ENCODE measurements around the gene DDHD1. TPM values are rescaled to one million over a fixed set of nuclear protein-coding genes. Genes with fewer than 3 reads are reported as not detected.

Gene DDHD1
- total RNA-seq, 1 donor, result 30.0 TPM

- peak overlapping the region; percentile 59 for H3K27ac ChIP-seq (ENCODE audit: low read depth, low read length)
- no peak overlapping the region for H3K4me3 ChIP-seq (ENCODE audit: insufficient read depth, low read length)
- H4K20me1 ChIP-seq (ENCODE audit: insufficient read depth, low read length), result no peaks in the 10 kb centered on the region
- no peak for DNase-seq (ENCODE audit: insufficient read length, low spot score, missing footprints)
- H3K36me3 ChIP-seq (ENCODE audit: insufficient read depth, low read length), result no peaks in the 10 kb centered on the region
- no peaks in the 10 kb centered on the region for H3K9me3 ChIP-seq (ENCODE audit: low read depth, low read length)
- no peak for TF ChIP-seq CTCF (IDR thresholded peaks at IDR 0.05; ENCODE audit: extremely low read depth, low read depth, low read length)
- no peaks in the 10 kb centered on the region for H3K27me3 ChIP-seq (ENCODE audit: insufficient read depth, low read length)
- no peak overlapping the region for H3K4me2 ChIP-seq (ENCODE audit: insufficient read depth, low read length)
- H2AFZ ChIP-seq (ENCODE audit: low read length), result no peak overlapping the region
- peaks cover 20% of the 10 kb centered on the region for H3K4me1 ChIP-seq (ENCODE audit: insufficient read depth, low read length)
- H3K79me2 ChIP-seq (ENCODE audit: insufficient read depth, low read length), result no peaks in the 10 kb centered on the region
Measured at GRCh38 chr14:53016919-53017318, 136.2 kb downstream of the DDHD1 start.

GRCh38 chr14:53016491-53016890, 136.6 kb downstream of the DDHD1 start:
- H3K27me3 ChIP-seq (ENCODE audit: insufficient read depth, low read length), result no peaks in the 10 kb centered on the region
- peak; percentile 46 for DNase-seq (ENCODE audit: insufficient read length, low spot score, missing footprints)
- H3K4me3 ChIP-seq (ENCODE audit: insufficient read depth, low read length), result no peak overlapping the region

GRCh38 chr14:53011053-53011462, 142.1 kb downstream of the DDHD1 start:
- H3K79me2 ChIP-seq (ENCODE audit: insufficient read depth, low read length), result no peaks in the 10 kb centered on the region
- peak; percentile 91 for DNase-seq (ENCODE audit: insufficient read length, low spot score, missing footprints)
- H3K27ac ChIP-seq (ENCODE audit: low read depth, low read length), result peak overlapping the region; percentile 84
- peak overlapping the region; percentile 43 for H3K4me3 ChIP-seq (ENCODE audit: insufficient read depth, low read length)
- TF ChIP-seq CTCF (IDR thresholded peaks at IDR 0.05; ENCODE audit: extremely low read depth, low read depth, low read length), result no peak
- no peaks in the 10 kb centered on the region for H3K9me3 ChIP-seq (ENCODE audit: low read depth, low read length)
- peaks cover 22% of the 10 kb centered on the region for H3K4me1 ChIP-seq (ENCODE audit: insufficient read depth, low read length)
- H2AFZ ChIP-seq (ENCODE audit: low read length), result peak overlapping the region; percentile 55
- no peaks in the 10 kb centered on the region for H3K27me3 ChIP-seq (ENCODE audit: insufficient read depth, low read length)
- H3K36me3 ChIP-seq (ENCODE audit: insufficient read depth, low read length), result no peaks in the 10 kb centered on the region
- peak overlapping the region; percentile 55 for H3K4me2 ChIP-seq (ENCODE audit: insufficient read depth, low read length)
- H4K20me1 ChIP-seq (ENCODE audit: insufficient read depth, low read length), result no peaks in the 10 kb centered on the region

More at GRCh38 chr14:53016491-53016890, 136.6 kb downstream of the DDHD1 start:
- Histone ChIP-seq H3K36me3 (ENCODE audit: insufficient read depth, low read length) (no peaks in the 10 kb centered on the region), H3K4me2 (ENCODE audit: insufficient read depth, low read length) (no peak overlapping the region), H4K20me1 (ENCODE audit: insufficient read depth, low read length) (no peaks in the 10 kb centered on the region), H3K27ac (ENCODE audit: low read depth, low read length) (peak overlapping the region; percentile 59), H3K9me3 (ENCODE audit: low read depth, low read length) (no peaks in the 10 kb centered on the region), H2AFZ (ENCODE audit: low read length) (no peak overlapping the region), H3K79me2 (ENCODE audit: insufficient read depth, low read length) (no peaks in the 10 kb centered on the region), H3K4me1 (ENCODE audit: insufficient read depth, low read length) (peaks cover 23% of the 10 kb centered on the region)
- no peak for TF ChIP-seq CTCF (IDR thresholded peaks at IDR 0.05; ENCODE audit: extremely low read depth, low read depth, low read length)

GRCh38 chr14:53010193-53011040, 142.7 kb downstream of the DDHD1 start:
- no peaks in the 10 kb centered on the region for H3K36me3 ChIP-seq (ENCODE audit: insufficient read depth, low read length)
- H3K4me2 ChIP-seq (ENCODE audit: insufficient read depth, low read length), result peak overlapping the region; percentile 55
- TF ChIP-seq CTCF (IDR thresholded peaks at IDR 0.05; ENCODE audit: extremely low read depth, low read depth, low read length), result no peak
- no peaks in the 10 kb centered on the region for H3K27me3 ChIP-seq (ENCODE audit: insufficient read depth, low read length)
- DNase-seq (ENCODE audit: insufficient read length, low spot score, missing footprints), result peak; percentile 65
- H2AFZ ChIP-seq (ENCODE audit: low read length), result peak overlapping the region; percentile 55
- H3K27ac ChIP-seq (ENCODE audit: low read depth, low read length), result peak overlapping the region; percentile 84
- H4K20me1 ChIP-seq (ENCODE audit: insufficient read depth, low read length), result no peaks in the 10 kb centered on the region
- H3K9me3 ChIP-seq (ENCODE audit: low read depth, low read length), result no peaks in the 10 kb centered on the region
- peaks cover 22% of the 10 kb centered on the region for H3K4me1 ChIP-seq (ENCODE audit: insufficient read depth, low read length)
- H3K79me2 ChIP-seq (ENCODE audit: insufficient read depth, low read length), result no peaks in the 10 kb centered on the region
- peak overlapping the region; percentile 19 for H3K4me3 ChIP-seq (ENCODE audit: insufficient read depth, low read length)

All from osteoblast (primary cell).